ENCODE results near the gene FBXO40. TPM values are rescaled to one million over a fixed set of nuclear protein-coding genes. Genes with fewer than 3 reads are reported as not detected.

The FBXO40 gene, protein sequence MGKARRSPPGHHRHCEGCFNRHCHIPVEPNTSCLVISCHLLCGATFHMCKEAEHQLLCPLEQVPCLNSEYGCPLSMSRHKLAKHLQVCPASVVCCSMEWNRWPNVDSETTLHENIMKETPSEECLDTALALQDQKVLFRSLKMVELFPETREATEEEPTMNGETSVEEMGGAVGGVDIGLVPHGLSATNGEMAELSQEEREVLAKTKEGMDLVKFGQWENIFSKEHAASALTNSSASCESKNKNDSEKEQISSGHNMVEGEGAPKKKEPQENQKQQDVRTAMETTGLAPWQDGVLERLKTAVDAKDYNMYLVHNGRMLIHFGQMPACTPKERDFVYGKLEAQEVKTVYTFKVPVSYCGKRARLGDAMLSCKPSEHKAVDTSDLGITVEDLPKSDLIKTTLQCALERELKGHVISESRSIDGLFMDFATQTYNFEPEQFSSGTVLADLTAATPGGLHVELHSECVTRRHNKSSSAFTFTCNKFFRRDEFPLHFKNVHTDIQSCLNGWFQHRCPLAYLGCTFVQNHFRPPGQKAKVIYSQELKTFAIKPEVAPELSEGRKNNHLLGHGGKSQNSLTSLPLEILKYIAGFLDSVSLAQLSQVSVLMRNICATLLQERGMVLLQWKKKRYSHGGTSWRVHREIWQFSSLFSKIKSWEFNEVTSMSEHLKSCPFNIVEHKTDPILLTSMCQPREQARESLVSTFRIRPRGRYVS
- not detected in 2 replicates for total RNA-seq

DNA sequence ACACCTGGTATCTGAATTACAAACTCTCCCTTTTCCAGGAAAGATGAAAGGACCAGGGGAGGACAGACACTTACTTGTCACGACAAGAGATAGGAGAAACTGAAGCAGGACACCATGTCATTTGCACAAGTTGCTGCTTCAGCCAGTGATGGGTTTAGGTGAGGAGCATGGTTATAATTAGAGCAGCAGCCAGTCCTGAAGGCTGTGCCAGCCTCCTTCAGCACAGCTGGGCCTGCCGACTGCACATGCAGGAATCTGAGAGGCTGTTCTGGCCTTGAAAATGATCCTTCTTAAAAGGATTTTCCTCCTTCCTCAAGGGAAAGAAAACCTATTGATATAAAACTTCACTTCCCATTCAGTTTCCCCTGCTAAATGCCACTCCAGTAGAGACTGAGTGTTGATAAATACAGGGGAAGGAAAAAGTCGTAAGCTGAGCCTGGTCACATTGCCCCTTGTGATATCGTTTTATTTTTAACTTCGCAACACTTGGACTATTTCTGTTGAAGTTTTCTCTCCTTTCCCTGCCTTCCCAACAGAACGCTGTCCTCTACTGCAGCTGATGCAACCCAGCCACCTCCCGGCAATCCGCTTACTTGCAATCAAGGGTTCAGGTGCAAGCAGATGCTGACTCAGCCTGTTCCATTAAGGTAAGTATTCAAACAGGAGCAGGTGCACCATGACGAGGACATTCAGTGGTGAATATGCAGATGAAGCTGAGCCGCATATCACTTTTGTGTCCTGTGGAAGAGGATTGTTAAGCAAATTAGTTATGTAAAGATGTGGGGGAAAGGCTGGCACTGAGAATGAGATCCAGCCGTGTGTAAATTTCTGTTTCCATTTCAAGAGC lies at the start of gene FBXO40:
Gene FBXO40 (plus strand): TSS at position 524 of the 847 bp plus-strand sequence. CDS start 27,197 bp downstream, outside the sequence.

DNA sequence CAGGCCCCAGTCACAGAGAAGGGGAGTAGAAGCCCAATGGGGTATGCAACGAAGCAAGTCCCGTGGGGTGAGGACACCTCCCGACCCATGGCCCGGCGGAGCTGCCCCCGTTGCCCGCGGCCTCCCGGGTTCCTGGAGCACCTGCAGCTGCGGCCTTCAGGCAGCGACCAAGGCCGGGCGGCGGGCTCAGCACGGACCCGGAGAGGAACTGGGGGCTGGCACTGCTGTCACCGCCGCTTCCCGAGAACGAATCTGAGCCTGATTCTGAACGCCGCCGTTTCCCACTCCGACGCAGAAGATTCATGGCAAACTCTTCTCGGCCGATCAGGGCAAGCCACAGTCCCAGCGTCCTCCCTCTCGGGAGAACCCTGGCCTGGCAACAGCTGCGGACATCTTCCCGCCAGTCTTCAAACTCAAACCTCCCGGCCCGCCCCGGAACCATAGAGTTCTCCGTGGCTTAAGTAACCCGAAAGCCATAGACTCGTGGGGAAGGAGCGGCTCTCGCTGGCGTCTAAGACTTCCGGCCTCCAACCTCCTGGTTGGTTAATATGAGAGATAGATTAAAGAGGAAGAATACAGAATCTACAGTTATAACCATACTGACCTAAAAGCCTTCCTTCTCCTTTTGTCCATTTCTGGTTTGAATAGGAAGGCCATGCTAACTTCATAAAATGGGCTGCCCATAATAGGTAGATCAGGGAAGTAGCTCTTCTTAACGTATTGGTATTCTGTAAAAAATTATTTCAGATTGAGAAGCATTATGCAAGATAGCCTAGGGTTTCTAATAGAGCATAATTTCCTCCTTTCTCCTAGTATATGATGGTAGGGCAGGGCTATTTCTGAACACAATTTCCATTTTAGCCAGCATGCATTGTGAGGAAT lies 47.4 kb upstream of the FBXO40 start, which contains the start of gene POLQ:
Gene POLQ (minus strand): TSS at position 415 of the 882 bp plus-strand sequence. CDS start 111 bp downstream, at position 304.

DNA sequence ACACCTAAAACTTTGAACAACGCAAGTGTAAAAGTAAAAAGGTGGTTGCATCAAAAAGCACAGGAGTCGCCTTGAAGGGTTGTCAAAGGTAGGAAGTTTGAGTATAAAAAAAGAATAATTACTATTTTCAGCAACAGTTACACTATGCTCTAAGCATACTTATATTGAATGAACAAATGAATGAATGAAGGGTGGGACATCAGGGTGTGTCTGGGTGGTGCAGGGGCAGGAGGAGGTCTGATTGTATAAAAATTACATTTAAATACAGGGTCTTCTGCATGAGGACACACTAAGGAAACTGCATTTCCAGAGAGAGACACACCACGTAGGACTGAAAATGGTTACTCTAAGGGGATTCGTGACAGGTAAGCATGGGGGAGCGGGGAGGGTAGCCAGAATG lies 25.5 kb upstream of the FBXO40 start, which contains the start of gene ARGFX:
Gene ARGFX (plus strand): TSS at position 301 of the 400 bp plus-strand sequence. CDS start 2,765 bp downstream, outside the sequence.

DNA sequence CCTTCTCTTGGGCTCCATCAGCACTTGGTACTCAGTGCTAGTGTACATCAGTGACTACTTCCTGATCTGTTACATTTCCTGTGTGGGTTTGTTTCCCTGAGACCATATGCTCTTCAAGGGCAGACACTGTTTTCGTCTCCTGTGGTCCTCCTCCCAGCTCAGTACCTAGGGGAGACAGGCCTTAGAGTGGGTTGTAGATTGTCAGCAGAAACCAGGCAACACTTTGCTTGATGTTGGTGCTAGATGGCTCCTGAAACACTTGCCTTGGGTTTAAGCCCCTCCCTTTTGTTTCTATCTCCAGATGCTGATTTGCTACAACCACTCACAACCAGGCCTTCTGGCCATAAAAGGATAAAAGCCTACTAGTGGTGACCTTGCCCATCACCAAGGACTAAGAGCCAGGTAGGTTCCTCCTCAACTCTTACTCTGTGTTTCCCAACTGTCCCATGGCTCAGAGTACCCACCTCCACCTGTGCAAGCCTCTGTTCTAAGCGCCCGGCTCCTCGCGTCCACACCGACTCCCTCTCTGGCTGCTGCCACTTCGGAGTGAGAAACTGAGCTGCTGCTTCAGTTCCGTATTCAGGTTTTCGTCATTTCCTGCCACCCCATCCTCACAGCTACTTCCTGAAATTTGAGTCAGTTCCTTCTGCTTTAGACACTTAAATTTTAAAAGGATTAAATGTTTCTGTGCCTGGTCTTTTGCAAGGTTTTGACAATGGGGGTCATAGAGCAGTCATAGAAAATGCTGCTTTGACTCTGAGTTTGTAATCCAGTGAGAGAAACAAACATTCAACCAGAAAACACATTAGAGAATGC lies 67.4 kb downstream of the FBXO40 start, which contains the start of gene HCLS1:
Gene HCLS1 (minus strand): TSS at position 548 of the 816 bp plus-strand sequence. CDS start 2,556 bp downstream, outside the sequence.

Small RNAs within 50 kb of the gene (small RNA-seq; reads per million reads assigned to genes)
- not detected for gene RNU4-62P

Other genes with a start within 250 kb of the FBXO40 start
- 15.7 and 20.5 TPM in 2 replicates for gene POLQ, start 47.4 kb upstream of the FBXO40 start, total RNA-seq
- not detected in 2 replicates for gene ARGFX, start 25.4 kb upstream of the FBXO40 start, total RNA-seq
- gene HCLS1, start 67.5 kb downstream of the FBXO40 start, total RNA-seq, result 43.8 and 55.7 TPM in 2 replicates
- 61.4 and 64.9 TPM in 2 replicates for gene GOLGB1, start 156.4 kb downstream of the FBXO40 start, total RNA-seq
- gene IQCB1, start 241.7 kb downstream of the FBXO40 start, total RNA-seq, result 21.9 and 27.7 TPM in 2 replicates
- gene EAF2, start 241.8 kb downstream of the FBXO40 start, total RNA-seq, result 1.4 and 2.9 TPM in 2 replicates